ENCODE measurements around the gene ELOVL5.
A peak's percentile ranks its signal among the peaks of the same experiment; 100 is the strongest.

The ELOVL5 gene

GRCh38 chr6:53287336-53288225, 61.2 kb downstream of the ELOVL5 start:
- TF ChIP-seq CTCF (IDR thresholded peaks at IDR 0.05; ENCODE audit: low read depth, low read length) = no peak
- no peak for TF ChIP-seq EZH2phosphoT487 (IDR thresholded peaks at IDR 0.05; ENCODE audit: low read depth)
- Histone ChIP-seq H3K9ac (ENCODE audit: low read length) (no peak overlapping the region), H3K36me3 (replicated peaks; ENCODE audit: low read depth, low read length) (peaks cover 33% of the 10 kb centered on the region), H4K20me1 (ENCODE audit: insufficient read depth, low read length) (peaks cover 9% of the 10 kb centered on the region; the same call in 1 of the 2 replicates), H3K9me3 (ENCODE audit: insufficient read depth, low read length) (no peaks in the 10 kb centered on the region), H3K27ac (ENCODE audit: low read length) (no peak overlapping the region), H3K27me3 (ENCODE audit: low read depth, low read length) (no peaks in the 10 kb centered on the region), H2AFZ (ENCODE audit: low read depth, low read length) (no peak overlapping the region), H3K4me1 (ENCODE audit: low read length) (peaks cover 64% of the 10 kb centered on the region), H3K4me3 (ENCODE audit: low read length) (no peak overlapping the region), H3K4me2 (ENCODE audit: low read length) (no peak overlapping the region), H3K79me2 (ENCODE audit: low read length) (peaks cover 3% of the 10 kb centered on the region; the same call in 1 of the 2 replicates)

GRCh38 chr6:53284901-53285300, 63.8 kb downstream of the ELOVL5 start:
- peak overlapping the region; percentile 37; the same call in 1 of the 2 replicates for H3K9ac ChIP-seq (ENCODE audit: low read length)
- peak overlapping the region; percentile 77 for H3K4me2 ChIP-seq (ENCODE audit: low read length)
- peak overlapping the region; percentile 48 for H3K4me3 ChIP-seq (ENCODE audit: low read length)
- H3K79me2 ChIP-seq (ENCODE audit: low read length) = peaks cover 20% of the 10 kb centered on the region
- peaks cover 19% of the 10 kb centered on the region for H3K36me3 ChIP-seq (replicated peaks; ENCODE audit: low read depth, low read length)
- H3K9me3 ChIP-seq (ENCODE audit: insufficient read depth, low read length) = no peaks in the 10 kb centered on the region
- no peaks in the 10 kb centered on the region for H3K27me3 ChIP-seq (ENCODE audit: low read depth, low read length)
- peak overlapping the region; percentile 83 for H3K27ac ChIP-seq (ENCODE audit: low read length)
- H2AFZ ChIP-seq (ENCODE audit: low read depth, low read length) = no peak overlapping the region
- H4K20me1 ChIP-seq (ENCODE audit: insufficient read depth, low read length) = peaks cover 24% of the 10 kb centered on the region
- peaks cover 77% of the 10 kb centered on the region for H3K4me1 ChIP-seq (ENCODE audit: low read length)
- no peak for TF ChIP-seq CTCF (IDR thresholded peaks at IDR 0.05; ENCODE audit: low read depth, low read length)
- TF ChIP-seq EZH2phosphoT487 (IDR thresholded peaks at IDR 0.05; ENCODE audit: low read depth) = no peak

- Histone ChIP-seq H3K4me3 (ENCODE audit: low read length) (no peak overlapping the region), H3K79me2 (ENCODE audit: low read length) (peaks cover 28% of the 10 kb centered on the region), H3K27me3 (ENCODE audit: low read depth, low read length) (no peaks in the 10 kb centered on the region), H3K9ac (ENCODE audit: low read length) (no peak overlapping the region), H2AFZ (ENCODE audit: low read depth, low read length) (no peak overlapping the region), H3K4me2 (ENCODE audit: low read length) (peak overlapping the region; percentile 88), H3K4me1 (ENCODE audit: low read length) (peaks cover 76% of the 10 kb centered on the region), H3K9me3 (ENCODE audit: insufficient read depth, low read length) (no peaks in the 10 kb centered on the region), H3K36me3 (replicated peaks; ENCODE audit: low read depth, low read length) (peaks cover 33% of the 10 kb centered on the region), H3K27ac (ENCODE audit: low read length) (no peak overlapping the region), H4K20me1 (ENCODE audit: insufficient read depth, low read length) (peaks cover 37% of the 10 kb centered on the region)
- no peak for TF ChIP-seq EZH2phosphoT487 (IDR thresholded peaks at IDR 0.05; ENCODE audit: low read depth)
- no peak for TF ChIP-seq CTCF (IDR thresholded peaks at IDR 0.05; ENCODE audit: low read depth, low read length)
These were observed 66.0 kb downstream of the ELOVL5 start for GRCh38 chr6:53282741-53283140.

GRCh38 chr6:53282234-53282633, 66.5 kb downstream of the ELOVL5 start:
- Histone ChIP-seq H3K36me3 (replicated peaks; ENCODE audit: low read depth, low read length) (peaks cover 30% of the 10 kb centered on the region), H3K79me2 (ENCODE audit: low read length) (peaks cover 28% of the 10 kb centered on the region), H4K20me1 (ENCODE audit: insufficient read depth, low read length) (peaks cover 38% of the 10 kb centered on the region), H3K4me2 (ENCODE audit: low read length) (peak overlapping the region; percentile 88), H3K27me3 (ENCODE audit: low read depth, low read length) (no peaks in the 10 kb centered on the region), H3K4me3 (ENCODE audit: low read length) (peak overlapping the region; percentile 55; the same call in 1 of the 2 replicates), H3K9ac (ENCODE audit: low read length) (peak overlapping the region; percentile 32; the same call in 1 of the 2 replicates), H2AFZ (ENCODE audit: low read depth, low read length) (no peak overlapping the region), H3K4me1 (ENCODE audit: low read length) (peaks cover 71% of the 10 kb centered on the region), H3K9me3 (ENCODE audit: insufficient read depth, low read length) (no peaks in the 10 kb centered on the region), H3K27ac (ENCODE audit: low read length) (peak overlapping the region; percentile 35; the same call in 1 of the 2 replicates)
- TF ChIP-seq EZH2phosphoT487 (IDR thresholded peaks at IDR 0.05; ENCODE audit: low read depth) (no peak), CTCF (IDR thresholded peaks at IDR 0.05; ENCODE audit: low read depth, low read length) (no peak)

Data from OCI-LY3 (cell line).